GM19035 (cell line): Measurements from ENCODE around the gene GLTP.

Source experiments
- ATAC-seq: cut with Tn5 transposase; IDR thresholded peaks from one replicate; pipeline ENCODE4 v1.9.1; 2021; ENCODE audit not compliant: unreplicated experiment

Gene GLTP

DNA sequence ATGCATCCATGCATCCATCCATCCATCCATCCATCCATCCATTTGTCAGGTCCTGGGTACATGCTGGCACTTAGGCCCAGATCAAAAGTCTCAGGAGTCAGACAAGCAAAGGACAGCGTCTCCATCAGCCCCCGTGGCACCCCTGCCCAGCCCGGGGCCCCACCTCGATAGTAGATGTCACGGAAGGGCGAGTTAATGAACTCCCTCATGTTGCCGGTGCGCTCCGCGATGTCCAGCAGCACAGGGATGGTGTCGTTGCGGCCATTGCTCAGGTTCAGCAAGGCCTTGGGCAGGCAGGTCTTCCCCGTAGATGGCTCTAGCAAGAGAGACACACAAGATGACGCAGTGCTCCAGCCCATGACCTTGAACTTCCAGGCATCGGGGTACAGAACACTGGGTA, 77.5 kb downstream of the GLTP start:
- ATAC-seq: no peak
